ENCODE data around the gene CELSR1.

Gene CELSR1

GRCh38 chr22:46393873-46394272 is 143.5 kb downstream of the CELSR1 start:
- H2AFZ ChIP-seq (ENCODE audit: insufficient read depth, low read length, poor library complexity), result no peak overlapping the region
- no peak overlapping the region for H2BK5ac ChIP-seq (ENCODE audit: low read depth, low read length, poor library complexity)
- H2BK12ac ChIP-seq (ENCODE audit: low read length), result no peak overlapping the region
- H3K4ac ChIP-seq (ENCODE audit: low read depth, low read length), result no peak overlapping the region
- H3K9me3 ChIP-seq (ENCODE audit: insufficient read depth, low read depth, low read length), result peaks cover 3% of the 10 kb centered on the region
- H3K4me3 ChIP-seq (ENCODE audit: low read depth, low read length), result no peak overlapping the region
- H4K12ac ChIP-seq (ENCODE audit: low read depth, low read length), result no peak overlapping the region
- no peak overlapping the region for H3K27ac ChIP-seq (ENCODE audit: low read depth, low read length)
- H3K4me2 ChIP-seq (ENCODE audit: low read length), result no peak overlapping the region
- no peak overlapping the region for H3K18ac ChIP-seq (ENCODE audit: low read length)
- no CpG with 5 or more reads among the region's 14 CpGs for WGBS (ENCODE audit: extremely low coverage, insufficient coverage, insufficient read length)
- H3K9ac ChIP-seq (ENCODE audit: low read length), result no peak overlapping the region
- DNase-seq, result no peak
- no peak overlapping the region for H2BK120ac ChIP-seq (ENCODE audit: insufficient read depth, low read length, poor library complexity)
- no peak overlapping the region for H3K23ac ChIP-seq (ENCODE audit: low read length)
- H3K79me1 ChIP-seq (ENCODE audit: low read length), result no peaks in the 10 kb centered on the region
- no peak overlapping the region for H4K91ac ChIP-seq (ENCODE audit: low read depth, low read length)
- H4K8ac ChIP-seq (ENCODE audit: low read depth, low read length), result no peak overlapping the region
- H3K79me2 ChIP-seq (ENCODE audit: control insufficient read depth, insufficient read depth, low read length, poor library complexity), result no peaks in the 10 kb centered on the region
- peaks cover 4 to 10% of the 10 kb centered on the region in 2 experiments for H3K4me1 ChIP-seq (ENCODE audit: control insufficient read depth in 1 of 2, insufficient read depth in 2 of 2, low read length in 2 of 2)
- H3K27me3 ChIP-seq (ENCODE audit: insufficient read depth, low read length), result no peaks in the 10 kb centered on the region
- peaks cover 20 to 30% of the 10 kb centered on the region in 2 experiments for H3K36me3 ChIP-seq (ENCODE audit: control insufficient read depth in 1 of 2, insufficient read depth in 2 of 2, low read length in 2 of 2)
- H3K14ac ChIP-seq (ENCODE audit: low read length), result no peak overlapping the region
- no peak overlapping the region for H2AK5ac ChIP-seq (ENCODE audit: low read length)

- Histone ChIP-seq H4K91ac (ENCODE audit: low read depth, low read length) (no peak overlapping the region), H3K27me3 (ENCODE audit: insufficient read depth, low read length) (no peaks in the 10 kb centered on the region)
- DNase-seq, result no peak
Measured at GRCh38 chr22:46392137-46392844, 145.1 kb downstream of the CELSR1 start.

GRCh38 chr22:46391486-46392136 is 145.8 kb downstream of the CELSR1 start:
- peak overlapping the region; percentile 23 for H3K4me3 ChIP-seq (ENCODE audit: low read depth, low read length)
- peaks cover 3% of the 10 kb centered on the region for H3K9me3 ChIP-seq (ENCODE audit: insufficient read depth, low read depth, low read length)
- no peaks in the 10 kb centered on the region for H3K79me2 ChIP-seq (ENCODE audit: control insufficient read depth, insufficient read depth, low read length, poor library complexity)
- no peak overlapping the region for H3K4me2 ChIP-seq (ENCODE audit: low read length)
- peaks cover 4 to 10% of the 10 kb centered on the region in 2 experiments for H3K4me1 ChIP-seq (ENCODE audit: control insufficient read depth in 1 of 2, insufficient read depth in 2 of 2, low read length in 2 of 2)
- no CpG with 5 or more reads among the region's 36 CpGs for WGBS (ENCODE audit: extremely low coverage, insufficient coverage, insufficient read length)
- no peak overlapping the region for H3K23ac ChIP-seq (ENCODE audit: low read length)
- no peak overlapping the region for H3K14ac ChIP-seq (ENCODE audit: low read length)
- H3K27me3 ChIP-seq (ENCODE audit: insufficient read depth, low read length), result no peaks in the 10 kb centered on the region
- no peak overlapping the region for H2BK5ac ChIP-seq (ENCODE audit: low read depth, low read length, poor library complexity)
- H3K79me1 ChIP-seq (ENCODE audit: low read length), result no peaks in the 10 kb centered on the region
- no peak overlapping the region for H4K91ac ChIP-seq (ENCODE audit: low read depth, low read length)
- H3K4ac ChIP-seq (ENCODE audit: low read depth, low read length), result no peak overlapping the region
- DNase-seq, result peak; percentile 14 to 82
- H3K18ac ChIP-seq (ENCODE audit: low read length), result no peak overlapping the region
- no peak overlapping the region for H2AFZ ChIP-seq (ENCODE audit: insufficient read depth, low read length, poor library complexity)
- H3K9ac ChIP-seq (ENCODE audit: low read length), result no peak overlapping the region
- no peak overlapping the region for H2BK120ac ChIP-seq (ENCODE audit: insufficient read depth, low read length, poor library complexity)
- no peak overlapping the region for H4K12ac ChIP-seq (ENCODE audit: low read depth, low read length)
- no peak overlapping the region for H2BK12ac ChIP-seq (ENCODE audit: low read length)
- no peak overlapping the region for H4K8ac ChIP-seq (ENCODE audit: low read depth, low read length)
- H3K27ac ChIP-seq (ENCODE audit: low read depth, low read length), result no peak overlapping the region
- peaks cover 18 to 26% of the 10 kb centered on the region in 2 experiments for H3K36me3 ChIP-seq (ENCODE audit: control insufficient read depth in 1 of 2, insufficient read depth in 2 of 2, low read length in 2 of 2)
- H2AK5ac ChIP-seq (ENCODE audit: low read length), result no peak overlapping the region

More at GRCh38 chr22:46392137-46392844, 145.1 kb downstream of the CELSR1 start:
- H3K9ac ChIP-seq (ENCODE audit: low read length), result no peak overlapping the region
- H3K18ac ChIP-seq (ENCODE audit: low read length), result no peak overlapping the region
- no peak overlapping the region for H3K4me2 ChIP-seq (ENCODE audit: low read length)
- no peak overlapping the region for H2AK5ac ChIP-seq (ENCODE audit: low read length)
- peaks cover 18 to 28% of the 10 kb centered on the region in 2 experiments for H3K36me3 ChIP-seq (ENCODE audit: control insufficient read depth in 1 of 2, insufficient read depth in 2 of 2, low read length in 2 of 2)
- H2BK120ac ChIP-seq (ENCODE audit: insufficient read depth, low read length, poor library complexity), result no peak overlapping the region
- H3K14ac ChIP-seq (ENCODE audit: low read length), result no peak overlapping the region
- peaks cover 4 to 10% of the 10 kb centered on the region in 2 experiments for H3K4me1 ChIP-seq (ENCODE audit: control insufficient read depth in 1 of 2, insufficient read depth in 2 of 2, low read length in 2 of 2)
- H2BK12ac ChIP-seq (ENCODE audit: low read length), result no peak overlapping the region
- H2BK5ac ChIP-seq (ENCODE audit: low read depth, low read length, poor library complexity), result no peak overlapping the region
- no peak overlapping the region for H2AFZ ChIP-seq (ENCODE audit: insufficient read depth, low read length, poor library complexity)
- no CpG with 5 or more reads among the region's 16 CpGs for WGBS (ENCODE audit: extremely low coverage, insufficient coverage, insufficient read length)
- no peak overlapping the region for H3K27ac ChIP-seq (ENCODE audit: low read depth, low read length)
- H4K8ac ChIP-seq (ENCODE audit: low read depth, low read length), result no peak overlapping the region
- H3K4me3 ChIP-seq (ENCODE audit: low read depth, low read length), result no peak overlapping the region
- no peaks in the 10 kb centered on the region for H3K79me2 ChIP-seq (ENCODE audit: control insufficient read depth, insufficient read depth, low read length, poor library complexity)
- peaks cover 3% of the 10 kb centered on the region for H3K9me3 ChIP-seq (ENCODE audit: insufficient read depth, low read depth, low read length)
- H4K12ac ChIP-seq (ENCODE audit: low read depth, low read length), result no peak overlapping the region
- no peak overlapping the region for H3K4ac ChIP-seq (ENCODE audit: low read depth, low read length)
- no peaks in the 10 kb centered on the region for H3K79me1 ChIP-seq (ENCODE audit: low read length)
- no peak overlapping the region for H3K23ac ChIP-seq (ENCODE audit: low read length)

GRCh38 chr22:46390652-46391301 is 146.6 kb downstream of the CELSR1 start:
- Histone ChIP-seq H2AK5ac (ENCODE audit: low read length) (no peak overlapping the region), H3K18ac (ENCODE audit: low read length) (no peak overlapping the region), H4K8ac (ENCODE audit: low read depth, low read length) (peak overlapping the region; percentile 31), H2AFZ (ENCODE audit: insufficient read depth, low read length, poor library complexity) (peak overlapping the region; percentile 14), H3K4me2 (ENCODE audit: low read length) (peak overlapping the region; percentile 10), H3K14ac (ENCODE audit: low read length) (peak overlapping the region; percentile 4), H3K4me3 (ENCODE audit: low read depth, low read length) (peak overlapping the region; percentile 23), H2BK120ac (ENCODE audit: insufficient read depth, low read length, poor library complexity) (no peak overlapping the region), H3K27me3 (ENCODE audit: insufficient read depth, low read length) (no peaks in the 10 kb centered on the region), H3K23ac (ENCODE audit: low read length) (no peak overlapping the region), H3K79me1 (ENCODE audit: low read length) (no peaks in the 10 kb centered on the region), H3K27ac (ENCODE audit: low read depth, low read length) (no peak overlapping the region), H2BK12ac (ENCODE audit: low read length) (no peak overlapping the region), H2BK5ac (ENCODE audit: low read depth, low read length, poor library complexity) (no peak overlapping the region), H4K12ac (ENCODE audit: low read depth, low read length) (no peak overlapping the region), H3K4me1 (ENCODE audit: control insufficient read depth in 1 of 2, insufficient read depth in 2 of 2, low read length in 2 of 2) (peaks cover 4 to 10% of the 10 kb centered on the region in 2 experiments), H3K79me2 (ENCODE audit: control insufficient read depth, insufficient read depth, low read length, poor library complexity) (no peaks in the 10 kb centered on the region), H3K9me3 (ENCODE audit: insufficient read depth, low read depth, low read length) (peaks cover 3% of the 10 kb centered on the region), H4K91ac (ENCODE audit: low read depth, low read length) (no peak overlapping the region), H3K9ac (ENCODE audit: low read length) (no peak overlapping the region), H3K36me3 (ENCODE audit: control insufficient read depth in 1 of 2, insufficient read depth in 2 of 2, low read length in 2 of 2) (peaks cover 18 to 28% of the 10 kb centered on the region in 2 experiments), H3K4ac (ENCODE audit: low read depth, low read length) (no peak overlapping the region)
- no CpG with 5 or more reads among the region's 32 CpGs for WGBS (ENCODE audit: extremely low coverage, insufficient coverage, insufficient read length)
- DNase-seq, result peak; percentile 58 to 75

All from trophoblast cell (in vitro differentiated cells and primary cell).